MM.1S (cell line): ENCODE measurements around the gene QSOX1.

Source experiments
- CTCF ChIP-seq: fragments of 300-600 bp; sonication (generic); IDR thresholded peaks from 2 replicates; pipeline ENCODE4 v1.5.1; 2016; ENCODE audit warnings: antibody characterized with exemption, low read length, mixed read lengths
- EZH2 ChIP-seq: fragments of 300-600 bp; sonication (generic); optimal IDR thresholded peaks from 2 replicates; pipeline ENCODE3; 2017; ENCODE audit warnings: low read depth, mild to moderate bottlenecking, antibody characterized with exemption, low read length, mixed read lengths
- EZH2phosphoT487 ChIP-seq: fragments of 300-600 bp; sonication (generic); IDR thresholded peaks from 2 replicates; pipeline ENCODE4 v1.6.1; 2018; ENCODE audit warnings: antibody characterized with exemption, low read length

GRCh38 chr1:180231936-180232335 is 77.3 kb downstream of the QSOX1 start:
- TF ChIP-seq CTCF (no peak), EZH2 (no peak), EZH2phosphoT487 (no peak)
